Erythroblast (primary cell): ENCODE measurements around the gene PRSS38.

Experiments used
- GATA1 ChIP-seq: IDR thresholded peaks from 2 replicates; pipeline ENCODE4 v1.6.1; 2011; ENCODE audit warnings: low read depth, mild to moderate bottlenecking, control low read depth, low read length, moderate library complexity
- POLR2A ChIP-seq: IDR thresholded peaks from 2 replicates; pipeline ENCODE4 v1.6.1; 2011; ENCODE audit warnings: mild to moderate bottlenecking, low read length

- TF ChIP-seq POLR2A (no peak), GATA1 (no peak)
Observed at GRCh38 chr1:227885135-227885647, 69.7 kb downstream of the PRSS38 start.
